Fibroblast of peridontal ligament (primary cell): ENCODE results near the gene RBM7.
A peak's percentile ranks its signal among the peaks of the same experiment; 100 is the strongest.

Experiments used
- DNase-seq: peaks from one replicate; pipeline ENCODE4 v3.0.0-alpha.2; 2010; ENCODE audit errors: extremely low read depth

Gene RBM7

GRCh38 chr11:114396916-114397315 is 3.5 kb upstream of the RBM7 start:
- no peak for DNase-seq

DNA sequence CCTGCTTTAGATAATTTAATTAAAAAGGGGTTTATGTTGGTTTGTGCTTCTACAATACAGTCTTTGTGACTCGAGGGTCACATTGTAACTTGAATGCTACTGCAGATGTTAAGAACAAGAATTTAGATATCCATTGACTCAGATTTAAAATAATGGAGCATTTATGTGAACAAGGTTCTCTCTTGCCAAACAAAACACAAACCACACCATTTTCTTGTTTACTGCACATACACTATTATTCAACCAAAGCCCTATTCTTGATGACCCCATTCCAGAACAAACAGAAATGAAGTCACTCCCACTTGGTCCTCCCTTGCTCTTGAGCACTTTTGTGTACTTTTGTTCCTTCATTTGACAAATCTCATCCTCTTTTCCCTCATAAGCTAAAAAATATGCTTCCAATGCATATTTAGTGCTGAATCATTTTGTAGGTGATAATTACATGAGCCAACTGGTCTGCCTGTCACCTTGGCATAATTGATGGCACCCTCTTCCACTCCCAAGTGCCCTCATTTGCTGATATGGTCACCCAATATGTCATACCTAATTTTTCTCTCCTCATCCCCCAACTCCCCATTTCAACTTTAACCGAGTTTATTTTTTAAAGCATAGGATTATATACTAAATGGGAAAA is 3.0 kb upstream of the RBM7 start:
- no peak for DNase-seq

GRCh38 chr11:114398303-114398920 is 2.1 kb upstream of the RBM7 start:
- no peak for DNase-seq

GRCh38 chr11:114399490-114400215 is 813 bp upstream of the RBM7 start:
- DNase-seq = no peak

DNA sequence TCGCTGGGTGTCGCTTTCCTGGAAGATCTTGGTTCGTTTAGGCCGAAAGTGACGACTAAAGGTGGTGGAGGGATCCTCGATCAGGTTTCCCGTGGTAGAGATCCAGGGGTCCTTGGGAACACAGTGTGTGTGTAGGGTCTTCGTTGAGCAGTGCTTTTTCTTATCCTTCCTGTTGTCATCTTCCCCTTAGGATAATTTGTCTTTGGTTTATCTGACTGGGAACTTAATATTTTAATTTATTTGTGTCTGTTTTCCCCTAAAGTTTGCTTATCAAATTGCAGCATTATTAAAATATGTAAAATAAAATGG is 403 bp downstream of the RBM7 start:
- no peak for DNase-seq

DNA sequence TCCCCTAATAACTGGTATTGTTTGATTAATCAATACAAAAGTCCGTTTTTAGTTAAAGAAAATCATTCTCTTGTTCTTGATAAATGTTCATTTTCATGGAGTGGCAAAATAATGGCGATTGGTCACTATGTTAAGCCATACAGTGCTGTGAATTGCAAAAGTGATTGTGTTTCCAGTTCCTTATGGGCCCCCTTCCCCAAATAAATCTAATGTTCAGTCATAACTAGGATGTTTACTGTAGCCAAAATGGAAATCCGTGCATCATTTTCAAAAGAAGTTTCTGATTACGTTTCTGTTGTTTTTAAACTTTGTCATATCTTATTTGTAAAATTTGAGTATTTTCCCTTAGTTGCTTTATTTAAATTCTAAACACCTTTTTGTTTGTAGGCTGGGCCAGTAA is 845 bp downstream of the RBM7 start:
- peak; percentile 49 for DNase-seq

GRCh38 chr11:114412946-114413345 is 12.5 kb downstream of the RBM7 start:
- no peak for DNase-seq

GRCh38 chr11:114413958-114414357 is 13.5 kb downstream of the RBM7 start:
- DNase-seq = no peak

DNA sequence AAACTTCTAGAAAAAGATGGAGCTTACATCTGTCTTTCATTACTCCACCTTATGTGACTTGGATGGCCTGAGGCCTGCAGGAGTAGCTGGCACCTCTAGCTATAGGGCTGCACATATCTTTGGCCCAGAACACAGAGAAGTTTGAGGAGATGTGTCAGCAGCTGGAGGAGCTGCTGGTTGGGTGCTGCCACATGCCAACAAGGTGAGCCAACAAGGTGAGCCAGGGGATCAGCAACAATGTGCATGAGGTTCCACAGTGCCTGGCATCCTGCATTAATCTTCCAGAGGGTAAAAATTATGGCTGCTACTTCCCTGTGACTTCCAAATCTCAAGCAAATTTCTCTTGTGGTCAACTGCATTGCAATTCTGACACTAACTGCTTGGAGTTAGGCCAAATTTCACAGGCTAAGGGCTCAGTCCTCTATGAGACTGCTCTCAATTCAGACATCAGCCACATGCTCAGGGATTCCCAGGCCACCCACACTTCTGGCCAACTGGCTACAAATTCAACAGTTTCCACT is 16.0 kb downstream of the RBM7 start:
- peak; percentile 36 for DNase-seq

GRCh38 chr11:114426280-114426679 is 25.8 kb downstream of the RBM7 start:
- no peak for DNase-seq

DNA sequence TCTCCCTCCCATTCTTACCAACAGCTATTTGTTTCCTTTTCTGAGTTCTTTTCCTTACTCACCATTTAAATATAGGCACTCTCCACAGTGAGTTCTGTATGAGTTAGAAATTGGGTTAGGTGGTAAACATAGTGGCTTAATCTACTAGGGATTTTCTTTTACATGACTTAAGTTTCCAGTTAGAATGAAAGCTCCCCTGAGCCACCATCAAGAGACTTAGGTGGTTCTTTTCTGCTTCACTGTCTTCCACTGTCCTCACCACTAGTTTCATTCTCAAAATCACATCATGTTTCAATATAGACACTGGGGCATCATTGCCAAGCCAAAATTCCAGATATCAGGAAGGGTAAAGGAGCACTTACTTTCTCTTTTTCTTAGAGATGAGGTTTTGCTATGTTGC is 29.8 kb downstream of the RBM7 start:
- no peak for DNase-seq

- no peak for DNase-seq
Observed at GRCh38 chr11:114432893-114433292, 32.4 kb downstream of the RBM7 start.

GRCh38 chr11:114433376-114433775 is 32.9 kb downstream of the RBM7 start:
- DNase-seq = no peak

DNA sequence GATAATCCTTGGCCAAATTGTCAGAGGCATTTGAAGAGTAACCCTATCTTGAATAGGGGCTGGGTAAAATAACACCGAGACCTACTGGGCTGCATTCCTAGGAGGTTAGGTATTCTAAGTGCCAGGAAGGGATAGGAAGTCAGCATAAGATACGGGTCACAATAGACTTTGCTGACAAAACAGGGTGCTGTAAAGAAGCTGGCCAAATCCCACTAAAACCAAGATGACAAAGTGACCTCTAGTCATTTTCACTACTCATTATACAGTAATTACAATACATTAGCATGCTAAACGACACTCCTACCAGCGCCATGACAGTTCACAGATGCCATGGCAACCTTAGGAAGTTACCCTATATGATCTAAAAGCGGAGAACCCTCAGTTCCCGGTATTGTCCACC is 37.8 kb downstream of the RBM7 start:
- DNase-seq = no peak

DNA sequence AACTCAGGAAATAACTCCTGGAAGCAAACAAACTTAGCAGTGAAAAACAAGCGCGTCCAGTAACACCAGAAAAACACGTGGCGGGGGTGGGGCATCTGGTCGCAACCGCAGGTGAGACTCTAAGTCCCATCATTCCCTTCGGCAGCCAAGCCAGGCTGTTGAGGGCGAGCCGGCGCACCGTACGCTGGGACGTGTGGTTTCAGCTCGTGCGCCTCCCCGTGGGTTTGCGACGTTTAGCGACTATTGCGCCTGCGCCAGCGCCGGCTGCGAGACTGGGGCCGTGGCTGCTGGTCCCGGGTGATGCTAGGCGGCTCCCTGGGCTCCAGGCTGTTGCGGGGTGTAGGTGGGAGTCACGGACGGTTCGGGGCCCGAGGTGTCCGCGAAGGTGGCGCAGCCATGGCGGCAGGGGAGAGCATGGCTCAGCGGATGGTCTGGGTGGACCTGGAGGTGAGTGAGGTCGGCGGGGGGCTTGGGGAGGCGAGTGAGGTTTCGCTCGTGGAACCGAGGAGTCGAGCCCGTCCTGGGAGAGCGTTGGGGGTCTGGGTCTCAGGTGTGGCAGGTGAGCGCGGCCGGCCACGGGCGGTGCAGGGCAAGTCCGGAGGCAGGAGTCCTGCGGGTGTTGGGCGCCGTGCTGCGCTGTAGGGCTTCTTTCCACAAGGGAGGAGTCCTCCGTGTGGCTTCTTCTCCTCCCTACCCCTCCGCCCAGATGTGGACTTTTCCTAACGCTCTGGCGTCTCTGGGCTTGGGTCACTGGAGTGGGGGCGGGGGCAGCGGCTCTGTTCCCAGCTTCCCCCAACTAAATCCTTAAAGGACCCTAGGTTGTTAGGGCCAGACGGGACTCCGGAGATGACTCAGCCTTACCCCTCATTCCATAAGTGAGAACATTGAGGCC is 39.0 kb downstream of the RBM7 start, which contains the start of gene REXO2:
TSS of gene REXO2 (plus strand) at position 239 of the 892 bp plus-strand sequence. CDS start at position 301, 62 bp downstream.
- peak; percentile 92 for DNase-seq

GRCh38 chr11:114440121-114440860 is 39.8 kb downstream of the RBM7 start:
- no peak for DNase-seq

DNA sequence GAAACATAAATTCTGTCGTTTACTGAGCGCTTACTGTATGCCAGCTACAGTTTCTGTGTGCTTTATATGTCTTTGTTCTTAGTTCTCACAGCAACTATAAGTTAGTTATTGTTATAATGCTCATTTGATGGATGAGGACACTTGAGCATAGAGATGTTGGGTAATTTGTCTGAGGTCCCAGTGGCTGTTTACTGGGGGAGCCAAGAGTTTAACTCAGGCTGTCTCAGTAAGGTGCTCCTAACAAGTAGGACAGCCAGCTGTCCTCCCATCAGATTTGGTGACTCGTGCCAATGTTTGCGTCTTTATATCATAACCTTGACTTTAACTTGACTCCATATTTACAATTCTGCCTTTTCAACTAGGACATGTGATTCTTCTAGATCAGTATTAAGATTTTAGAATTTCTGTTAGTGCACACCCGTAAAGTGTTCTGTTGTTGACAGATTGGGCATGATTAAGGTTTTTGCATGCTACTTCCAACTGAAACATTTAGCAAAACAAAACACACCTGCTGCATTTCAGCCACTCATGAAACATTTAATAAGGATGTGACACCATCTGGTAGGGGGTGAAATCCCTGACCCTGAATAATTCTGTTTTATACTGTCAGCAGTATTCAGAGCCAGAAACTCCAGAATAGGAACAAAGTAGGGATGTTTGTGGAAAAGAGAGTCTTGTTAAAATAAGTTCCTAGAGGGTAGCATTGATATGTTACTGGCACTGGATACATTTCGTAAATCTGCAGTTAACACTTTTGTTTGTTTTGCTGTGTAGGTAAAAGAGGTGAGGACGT is 40.7 kb downstream of the RBM7 start:
- no peak for DNase-seq

- no peak for DNase-seq
Observed at GRCh38 chr11:114441921-114442320, 41.5 kb downstream of the RBM7 start.

DNA sequence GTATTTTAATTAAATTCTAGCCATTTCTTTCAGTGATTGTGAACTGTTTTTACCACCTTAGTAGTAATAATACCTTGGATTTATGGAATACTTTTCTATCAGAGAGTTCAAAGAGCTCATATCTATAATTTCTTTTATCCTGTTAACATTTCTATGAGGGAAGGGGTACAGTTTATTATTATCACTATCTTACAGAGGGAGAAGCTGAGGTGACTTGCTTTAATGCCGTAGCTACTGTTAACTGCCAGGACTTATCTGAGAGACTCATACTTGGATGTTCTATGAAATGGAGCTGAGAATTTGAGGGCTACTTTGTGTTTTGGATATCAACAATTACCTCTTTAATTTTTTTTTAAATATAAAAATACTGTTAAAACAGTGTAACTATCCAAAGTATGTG is 42.1 kb downstream of the RBM7 start:
- DNase-seq = no peak

GRCh38 chr11:114447444-114447843 is 47.0 kb downstream of the RBM7 start:
- DNase-seq = no peak
